ENCODE results near the gene LTB4R. TPM values are rescaled to one million over a fixed set of nuclear protein-coding genes. Genes with fewer than 3 reads are reported as not detected.
A peak's percentile ranks its signal among the peaks of the same experiment; 100 is the strongest.
"Not testable (repeated sequence)": the region's sequence is repeated elsewhere in the genome, so short reads cannot be mapped to it uniquely, and the experiment has no call there.

Gene LTB4R
- total RNA-seq, 1 experiment from 2014 or later: 3.8 TPM

GRCh38 chr14:24349742-24350141 lies 38.4 kb downstream of the LTB4R start:
- H3K27ac ChIP-seq: no peak overlapping the region
- no peaks in the 10 kb centered on the region for H3K4me1 ChIP-seq
- H3K4me3 ChIP-seq: no peak overlapping the region
- peaks cover 21% of the 10 kb centered on the region; the same call in 1 of the 2 replicates for H3K27me3 ChIP-seq
- H3K36me3 ChIP-seq: no peaks in the 10 kb centered on the region
- no peaks in the 10 kb centered on the region for H3K9me3 ChIP-seq (replicated peaks)
- DNase-seq: no peak

DNA sequence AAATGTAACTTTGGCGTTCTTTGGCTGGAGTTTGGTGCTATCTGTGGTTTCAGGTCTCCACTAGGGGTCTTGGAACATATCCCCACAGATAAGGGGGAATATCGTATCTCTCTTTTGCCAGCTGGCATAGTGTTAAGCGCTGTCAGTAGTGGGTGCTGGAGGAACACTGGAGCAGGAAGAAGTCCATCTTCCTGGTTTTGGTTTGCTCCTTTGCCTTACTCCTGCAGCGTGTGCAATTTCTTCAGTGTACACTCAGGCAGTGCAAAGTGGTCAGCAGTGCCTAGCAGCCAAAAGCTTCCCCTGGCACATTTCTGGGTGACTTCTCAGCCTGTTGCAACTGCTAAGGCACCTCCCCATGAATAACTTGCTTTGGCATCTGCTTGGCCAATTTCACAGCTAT lies 40.2 kb downstream of the LTB4R start:
- Histone ChIP-seq H3K4me1 (no peaks in the 10 kb centered on the region), H3K27ac (no peak overlapping the region), H3K9me3 (replicated peaks) (no peaks in the 10 kb centered on the region), H3K4me3 (no peak overlapping the region), H3K36me3 (no peaks in the 10 kb centered on the region), H3K27me3 (peaks cover 21% of the 10 kb centered on the region; the same call in 1 of the 2 replicates)
- no peak for DNase-seq

- Histone ChIP-seq H3K4me3 (no peak overlapping the region), H3K27ac (no peak overlapping the region), H3K27me3 (peaks cover 22% of the 10 kb centered on the region; the same call in 1 of the 2 replicates), H3K9me3 (replicated peaks) (no peaks in the 10 kb centered on the region), H3K4me1 (no peaks in the 10 kb centered on the region), H3K36me3 (no peaks in the 10 kb centered on the region)
- no peak for DNase-seq
Measured at GRCh38 chr14:24353559-24354481, 42.5 kb downstream of the LTB4R start.

GRCh38 chr14:24354482-24354825 lies 43.2 kb downstream of the LTB4R start:
- not testable (repeated sequence) for H3K27ac ChIP-seq; H3K9me3 ChIP-seq (replicated peaks); H3K4me3 ChIP-seq; H3K36me3 ChIP-seq; H3K4me1 ChIP-seq; DNase-seq
- peaks cover 24% of the 10 kb centered on the region; the same call in 1 of the 2 replicates for H3K27me3 ChIP-seq

DNA sequence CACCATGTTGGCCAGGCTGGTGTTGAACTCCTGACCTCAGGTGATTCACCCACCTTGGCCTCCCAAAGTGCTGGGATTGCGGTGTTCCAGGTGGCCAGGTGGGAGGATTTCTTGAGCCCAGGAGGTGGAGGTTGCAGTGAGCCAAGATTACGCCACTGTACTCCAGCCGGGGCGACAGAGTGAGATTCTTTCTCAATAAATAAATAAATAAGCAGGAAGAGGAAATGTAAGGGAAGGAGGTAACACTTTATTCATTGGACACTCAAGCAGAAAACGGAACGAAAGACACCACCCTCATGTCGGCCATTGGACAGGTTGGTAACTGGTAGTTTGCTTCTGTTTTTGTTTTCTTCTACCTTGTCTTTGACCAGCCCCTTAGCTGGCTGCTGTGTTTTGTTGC lies 43.7 kb downstream of the LTB4R start:
- Histone ChIP-seq H3K27ac (no peak overlapping the region), H3K9me3 (replicated peaks) (no peaks in the 10 kb centered on the region), H3K4me1 (no peaks in the 10 kb centered on the region), H3K4me3 (no peak overlapping the region), H3K36me3 (no peaks in the 10 kb centered on the region), H3K27me3 (peaks cover 25% of the 10 kb centered on the region; the same call in 1 of the 2 replicates)
- no peak for DNase-seq

GRCh38 chr14:24356208-24356607 lies 44.9 kb downstream of the LTB4R start:
- Histone ChIP-seq H3K4me1 (no peaks in the 10 kb centered on the region), H3K27ac (no peak overlapping the region), H3K36me3 (no peaks in the 10 kb centered on the region), H3K4me3 (no peak overlapping the region), H3K27me3 (0 out of 2 replicates have a peak, but pooled peaks cover 17% of the 10 kb centered on the region), H3K9me3 (replicated peaks) (no peaks in the 10 kb centered on the region)
- no peak for DNase-seq

- Histone ChIP-seq H3K9me3 (replicated peaks) (no peaks in the 10 kb centered on the region), H3K4me1 (no peaks in the 10 kb centered on the region), H3K27ac (no peak overlapping the region), H3K36me3 (no peaks in the 10 kb centered on the region), H3K4me3 (no peak overlapping the region), H3K27me3 (0 out of 2 replicates have a peak, but pooled peaks cover 11% of the 10 kb centered on the region)
- no peak for DNase-seq
Measured at GRCh38 chr14:24360281-24360680, 49.0 kb downstream of the LTB4R start.

DNA sequence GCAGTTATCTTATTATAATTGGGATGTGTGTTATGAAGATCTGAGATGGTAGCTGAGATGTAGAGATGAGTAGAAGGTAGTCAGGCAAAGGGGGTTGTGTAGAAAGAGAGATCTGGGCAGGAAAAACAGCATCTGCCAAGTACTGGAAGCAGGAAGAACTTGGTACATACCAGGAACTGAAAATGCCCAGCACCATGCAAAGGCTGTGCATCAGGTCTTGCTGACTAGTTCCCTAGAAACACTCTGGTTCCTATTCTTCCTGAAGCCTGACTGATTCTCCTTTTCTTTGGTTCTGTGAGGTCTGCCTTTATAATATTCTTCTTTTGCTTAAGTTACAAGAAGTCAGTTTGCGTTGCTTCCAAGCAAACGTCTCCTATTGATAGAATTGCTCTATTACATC lies 50.0 kb downstream of the LTB4R start:
- DNase-seq: no peak
- no peaks in the 10 kb centered on the region for H3K4me1 ChIP-seq
- no peaks in the 10 kb centered on the region for H3K36me3 ChIP-seq
- H3K9me3 ChIP-seq (replicated peaks): no peaks in the 10 kb centered on the region
- no peak overlapping the region for H3K4me3 ChIP-seq
- no peak overlapping the region for H3K27ac ChIP-seq
- 0 out of 2 replicates have a peak, but pooled peaks cover 11% of the 10 kb centered on the region for H3K27me3 ChIP-seq

DNA sequence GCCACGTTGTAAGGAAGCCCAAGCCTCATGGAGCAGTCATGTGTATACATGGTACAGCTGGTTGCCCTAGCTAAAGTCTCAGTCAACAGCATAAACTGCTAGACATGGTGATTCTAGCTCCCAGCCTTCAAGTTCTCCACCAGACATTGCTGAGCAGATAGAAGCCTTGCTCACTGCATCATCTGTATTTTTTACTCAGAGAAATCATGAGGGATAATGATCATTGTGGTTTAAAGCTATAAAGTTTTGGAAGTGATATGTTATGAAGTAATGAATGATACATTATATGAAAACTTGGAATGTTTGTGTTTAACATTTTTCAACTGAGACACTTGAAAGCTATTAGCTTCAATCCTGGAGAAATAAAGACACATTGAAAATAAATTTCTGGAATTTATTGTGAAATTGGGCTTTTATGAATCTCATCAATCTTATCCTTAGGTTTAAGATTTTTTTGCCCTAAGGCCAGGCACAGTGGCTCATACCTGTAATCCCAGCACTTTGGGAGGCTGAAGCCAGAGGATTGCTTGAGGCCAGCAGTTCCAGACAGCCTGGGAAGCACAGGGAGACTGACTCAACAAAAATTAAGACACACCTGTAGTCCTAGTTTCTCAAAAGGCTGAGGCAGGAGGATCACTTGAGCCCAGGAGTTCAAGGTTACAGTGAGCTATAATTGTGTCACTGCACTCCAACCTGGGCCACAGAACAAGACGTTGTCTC lies 51.1 kb downstream of the LTB4R start:
- H3K36me3 ChIP-seq: no peaks in the 10 kb centered on the region
- no peak overlapping the region for H3K4me3 ChIP-seq
- no peak overlapping the region for H3K27ac ChIP-seq
- DNase-seq: no peak
- no peaks in the 10 kb centered on the region for H3K4me1 ChIP-seq
- no peaks in the 10 kb centered on the region for H3K9me3 ChIP-seq (replicated peaks)
- H3K27me3 ChIP-seq: 0 out of 2 replicates have a peak, but pooled peaks cover 11% of the 10 kb centered on the region

- no peak for DNase-seq
- no peaks in the 10 kb centered on the region for H3K36me3 ChIP-seq
- no peak overlapping the region for H3K4me3 ChIP-seq
- H3K27ac ChIP-seq: no peak overlapping the region
- H3K27me3 ChIP-seq: 0 out of 2 replicates have a peak, but pooled peaks cover 6% of the 10 kb centered on the region
- H3K9me3 ChIP-seq (replicated peaks): no peaks in the 10 kb centered on the region
- no peaks in the 10 kb centered on the region for H3K4me1 ChIP-seq
Measured at GRCh38 chr14:24363401-24363800, 52.1 kb downstream of the LTB4R start.

DNA sequence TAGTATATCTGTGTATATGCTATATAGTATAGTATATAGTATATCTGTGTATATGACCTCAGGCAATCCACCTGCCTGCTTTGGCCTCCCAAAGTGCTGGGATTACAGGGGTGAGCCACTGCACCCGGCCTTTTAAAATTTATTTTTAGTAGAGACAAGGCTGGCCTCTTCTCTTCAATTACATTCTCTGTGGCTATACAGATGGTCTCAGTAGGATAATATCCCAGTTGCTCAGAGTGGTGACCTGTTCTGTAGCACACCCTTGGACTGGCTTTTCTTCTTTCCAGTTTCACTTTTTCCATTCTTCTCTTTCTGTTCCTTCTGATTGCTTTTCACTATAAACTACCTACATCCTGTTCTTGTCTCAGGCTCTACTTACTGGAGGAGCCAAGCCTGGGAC lies 53.5 kb downstream of the LTB4R start:
- H3K9me3 ChIP-seq (replicated peaks): no peaks in the 10 kb centered on the region
- peaks cover 3% of the 10 kb centered on the region for H3K4me1 ChIP-seq
- no peaks in the 10 kb centered on the region for H3K27me3 ChIP-seq
- H3K27ac ChIP-seq: no peak overlapping the region
- no peak overlapping the region for H3K4me3 ChIP-seq
- H3K36me3 ChIP-seq: no peaks in the 10 kb centered on the region
- no peak for DNase-seq

- Histone ChIP-seq H3K4me1 (peaks cover 3% of the 10 kb centered on the region), H3K36me3 (no peaks in the 10 kb centered on the region), H3K27me3 (no peaks in the 10 kb centered on the region), H3K9me3 (replicated peaks) (no peaks in the 10 kb centered on the region), H3K27ac (peak overlapping the region; percentile 85; the same call in 1 of the 2 replicates), H3K4me3 (peak overlapping the region; percentile 93)
- peak; percentile 87 to 94 for DNase-seq
Measured at GRCh38 chr14:24365600-24366412, 54.5 kb downstream of the LTB4R start.

DNA sequence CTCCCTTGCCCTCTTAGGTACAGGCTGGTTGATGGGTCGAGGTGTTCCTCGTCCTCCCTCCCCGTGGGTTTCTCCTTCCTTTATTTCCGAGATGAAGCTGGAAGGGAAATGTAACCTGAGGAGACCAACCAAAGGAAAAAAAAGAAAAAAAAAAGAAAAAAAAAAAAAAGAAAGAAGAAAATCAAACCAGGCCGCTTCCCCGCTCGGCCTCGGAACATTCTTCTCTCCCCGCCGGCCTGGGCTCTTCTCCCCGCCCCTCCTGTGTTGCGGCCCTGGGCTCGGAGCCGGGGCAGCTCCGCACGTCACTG lies 55.1 kb downstream of the LTB4R start:
- H3K4me3 ChIP-seq: peak overlapping the region; percentile 93
- H3K36me3 ChIP-seq: no peaks in the 10 kb centered on the region; the same call in 1 of the 2 replicates
- no peak for DNase-seq
- peaks cover 3% of the 10 kb centered on the region for H3K4me1 ChIP-seq
- H3K9me3 ChIP-seq (replicated peaks): no peaks in the 10 kb centered on the region
- H3K27ac ChIP-seq: peak overlapping the region; percentile 85
- H3K27me3 ChIP-seq: no peaks in the 10 kb centered on the region

GRCh38 chr14:24366721-24367513 lies 55.6 kb downstream of the LTB4R start:
- Histone ChIP-seq H3K4me3 (peak overlapping the region; percentile 93), H3K9me3 (replicated peaks) (no peaks in the 10 kb centered on the region), H3K4me1 (peaks cover 3% of the 10 kb centered on the region), H3K27ac (peak overlapping the region; percentile 85), H3K27me3 (no peaks in the 10 kb centered on the region), H3K36me3 (no peaks in the 10 kb centered on the region; the same call in 1 of the 2 replicates)
- peak; percentile 94 to 98 for DNase-seq
